ENCODE data around the gene GHR.

GRCh38 chr5:42404366-42404765 lies 18.9 kb upstream of the GHR start:
- no peak for TF ChIP-seq POLR2A (IDR thresholded peaks at IDR 0.05)
- TF ChIP-seq, protein P1, sequence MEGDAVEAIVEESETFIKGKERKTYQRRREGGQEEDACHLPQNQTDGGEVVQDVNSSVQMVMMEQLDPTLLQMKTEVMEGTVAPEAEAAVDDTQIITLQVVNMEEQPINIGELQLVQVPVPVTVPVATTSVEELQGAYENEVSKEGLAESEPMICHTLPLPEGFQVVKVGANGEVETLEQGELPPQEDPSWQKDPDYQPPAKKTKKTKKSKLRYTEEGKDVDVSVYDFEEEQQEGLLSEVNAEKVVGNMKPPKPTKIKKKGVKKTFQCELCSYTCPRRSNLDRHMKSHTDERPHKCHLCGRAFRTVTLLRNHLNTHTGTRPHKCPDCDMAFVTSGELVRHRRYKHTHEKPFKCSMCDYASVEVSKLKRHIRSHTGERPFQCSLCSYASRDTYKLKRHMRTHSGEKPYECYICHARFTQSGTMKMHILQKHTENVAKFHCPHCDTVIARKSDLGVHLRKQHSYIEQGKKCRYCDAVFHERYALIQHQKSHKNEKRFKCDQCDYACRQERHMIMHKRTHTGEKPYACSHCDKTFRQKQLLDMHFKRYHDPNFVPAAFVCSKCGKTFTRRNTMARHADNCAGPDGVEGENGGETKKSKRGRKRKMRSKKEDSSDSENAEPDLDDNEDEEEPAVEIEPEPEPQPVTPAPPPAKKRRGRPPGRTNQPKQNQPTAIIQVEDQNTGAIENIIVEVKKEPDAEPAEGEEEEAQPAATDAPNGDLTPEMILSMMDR (IDR thresholded peaks at IDR 0.05): no peak
